PC-3 (cell line): ENCODE measurements around the gene HSF4.

Source experiments
- EZH2 ChIP-seq: fragments of 300-600 bp; sonication (generic); IDR thresholded peaks from one replicate; pipeline ENCODE4 v1.6.1; 2017; ENCODE audit warnings: antibody characterized with exemption, mild to moderate bottlenecking, low read length; ENCODE audit not compliant: unreplicated experiment
- EZH2phosphoT487 ChIP-seq: fragments of 300-600 bp; sonication (generic); IDR thresholded peaks from 2 replicates; pipeline ENCODE4 v1.6.1; 2018; ENCODE audit warnings: mild to moderate bottlenecking, antibody characterized with exemption, low read length, borderline replicate concordance
- TF ChIP-seq, protein P1 (sequence below): fragments of 300-600 bp; sonication (generic); conservative IDR thresholded peaks from 2 replicates; pipeline ENCODE4 v1.5.1; 2017; ENCODE audit warnings: antibody characterized with exemption, low read depth, mild to moderate bottlenecking, low read length

- TF ChIP-seq, protein P1, sequence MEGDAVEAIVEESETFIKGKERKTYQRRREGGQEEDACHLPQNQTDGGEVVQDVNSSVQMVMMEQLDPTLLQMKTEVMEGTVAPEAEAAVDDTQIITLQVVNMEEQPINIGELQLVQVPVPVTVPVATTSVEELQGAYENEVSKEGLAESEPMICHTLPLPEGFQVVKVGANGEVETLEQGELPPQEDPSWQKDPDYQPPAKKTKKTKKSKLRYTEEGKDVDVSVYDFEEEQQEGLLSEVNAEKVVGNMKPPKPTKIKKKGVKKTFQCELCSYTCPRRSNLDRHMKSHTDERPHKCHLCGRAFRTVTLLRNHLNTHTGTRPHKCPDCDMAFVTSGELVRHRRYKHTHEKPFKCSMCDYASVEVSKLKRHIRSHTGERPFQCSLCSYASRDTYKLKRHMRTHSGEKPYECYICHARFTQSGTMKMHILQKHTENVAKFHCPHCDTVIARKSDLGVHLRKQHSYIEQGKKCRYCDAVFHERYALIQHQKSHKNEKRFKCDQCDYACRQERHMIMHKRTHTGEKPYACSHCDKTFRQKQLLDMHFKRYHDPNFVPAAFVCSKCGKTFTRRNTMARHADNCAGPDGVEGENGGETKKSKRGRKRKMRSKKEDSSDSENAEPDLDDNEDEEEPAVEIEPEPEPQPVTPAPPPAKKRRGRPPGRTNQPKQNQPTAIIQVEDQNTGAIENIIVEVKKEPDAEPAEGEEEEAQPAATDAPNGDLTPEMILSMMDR = no peak
- TF ChIP-seq EZH2phosphoT487 (no peak), EZH2 (no peak)
Observed at GRCh38 chr16:67216612-67217490, 52.3 kb downstream of the HSF4 start.
